Measurements from ENCODE around the gene FBXO3. TPM values are rescaled to one million over a fixed set of nuclear protein-coding genes. Genes with fewer than 3 reads are reported as not detected.
"Not testable (repeated sequence)": the region's sequence is repeated elsewhere in the genome, so short reads cannot be mapped to it uniquely, and the experiment has no call there.

FBXO3 gene
- total and polyA plus RNA-seq, 9 of the 15 experiments (the other 6 are each of a cell fraction or from before 2014, with no cell fraction given) = 11.6 to 59.3 (median 29.2) TPM

GRCh38 chr11:33730716-33731115 lies 43.6 kb downstream of the FBXO3 start (continued):
- TF ChIP-seq E2F8 (IDR thresholded peaks at IDR 0.05; ENCODE audit: low read depth, partially characterized antibody) = no peak

- FAIRE-seq; in situ Hi-C loops (cut with MboI); H3K9me1 ChIP-seq (ENCODE audit: control insufficient read depth, insufficient read depth, low read length); H3K9me3 ChIP-seq (replicated peaks; ENCODE audit: control insufficient read depth, insufficient read depth, low read depth, low read length); H3K27ac ChIP-seq (ENCODE audit: extremely low read depth, low read depth, low read length); ATAC-seq; H2AFZ ChIP-seq (ENCODE audit: low read depth, low read length); BruUV-seq (replicated peaks); H3K27me3 ChIP-seq (ENCODE audit: control insufficient read depth in 2 of 2, insufficient read depth in 2 of 2, low read length in 2 of 2); CTCF ChIA-PET (ENCODE audit: low intra/inter-chr PET ratio); intact Hi-C loops (cut with micrococcal nuclease); POLR2A ChIA-PET; DNase-seq (ENCODE audit: extremely low read depth in 1 of 4, low spot score in 3 of 4); H3K4me2 ChIP-seq (ENCODE audit: insufficient read depth, low read length); H3K4me3 ChIP-seq; H3K9ac ChIP-seq (ENCODE audit: insufficient read depth in 1 of 2, low read depth in 2 of 2, low read length in 2 of 2): not testable (repeated sequence)
- H3K79me2 ChIP-seq (ENCODE audit: control insufficient read depth, insufficient read depth, low read length) = peaks cover 84% of the 10 kb centered on the region
- peaks cover 7 to 51% of the 10 kb centered on the region in 2 experiments; a peak in 4 of 5 replicates for H3K4me1 ChIP-seq (replicated peaks in 1 of 2; ENCODE audit: control insufficient read depth in 2 of 2, insufficient read depth in 2 of 2, low read length in 2 of 2)
- peaks cover 38% of the 10 kb centered on the region for H3K36me3 ChIP-seq (ENCODE audit: control insufficient read depth, insufficient read depth, low read length)
- TF ChIP-seq MNT (conservative IDR thresholded peaks at IDR 0.05) = peak; percentile 30 to 52; a peak in 3 of 4 replicates
- 0 out of 4 replicates have a peak, but pooled peaks of 1 of the 2 experiments have one; percentile 26 for TF ChIP-seq HDAC1 (IDR thresholded peaks at IDR 0.05)
- TF ChIP-seq NFIC (IDR thresholded peaks at IDR 0.05) = peak; percentile 60
- H4K20me1 ChIP-seq (replicated peaks; ENCODE audit: control insufficient read depth, insufficient read depth, low read length) = peaks cover 10% of the 10 kb centered on the region
- 30% methylated on average over 5 of the region's 5 CpGs for WGBS (ENCODE audit: insufficient coverage, low coverage, missing lambda C conversion rate)
These were observed 45.2 kb downstream of the FBXO3 start for GRCh38 chr11:33729072-33729664.
